NCI-H524 (cell line): Measurements from ENCODE around the gene ICOS.

Source experiments
- DNase-seq, 2 experiments: peaks; one replicate each; lab custom pipeline; 2025; lab: John Stamatoyannopoulos, UW

The ICOS gene

DNA sequence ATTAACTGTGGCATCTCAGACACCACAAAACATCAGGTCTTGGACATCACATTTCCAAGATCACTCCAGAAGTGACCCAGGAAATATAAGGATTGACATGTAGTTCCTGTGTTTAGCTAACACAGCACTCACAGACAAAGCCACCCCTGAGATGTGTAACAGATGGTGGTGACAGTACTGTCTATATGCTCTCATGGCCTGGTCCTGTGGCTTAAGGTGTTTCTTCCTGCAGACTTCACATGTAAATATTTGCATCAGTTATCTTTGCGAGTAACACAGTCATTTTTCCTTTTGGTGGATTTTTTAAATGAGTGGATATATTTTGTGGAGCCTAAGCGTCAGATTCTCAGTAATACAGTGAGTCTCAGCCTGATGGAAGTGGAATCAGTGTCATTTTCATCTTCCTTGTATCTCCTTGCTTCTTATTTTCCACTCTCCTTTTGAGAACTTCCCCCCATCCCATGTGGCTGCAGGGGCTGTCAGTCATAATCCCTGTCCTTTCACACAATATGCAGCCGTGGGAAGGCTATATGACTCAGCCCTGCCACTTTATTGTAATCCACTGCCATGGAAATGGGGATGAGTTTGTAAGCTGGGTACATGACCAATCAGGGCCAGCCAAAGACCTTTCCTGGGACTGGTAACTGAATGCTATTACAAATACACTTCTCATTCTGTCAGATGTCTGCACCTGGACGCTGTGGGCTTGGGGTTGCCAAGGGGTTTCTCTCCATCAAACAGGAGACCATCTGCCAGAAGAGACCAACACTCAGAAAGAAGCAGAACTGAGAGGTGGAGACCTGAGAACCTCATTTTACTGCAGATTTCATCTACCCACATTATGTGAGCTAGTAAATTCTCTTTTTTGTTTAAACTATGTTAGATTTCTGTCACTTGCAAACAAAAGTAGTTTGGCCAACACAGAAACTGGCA, 74.3 kb downstream of the ICOS start:
- peak in 1 of 2 experiments; percentile 15 for DNase-seq
